Ammon's horn (tissue), 1 donor: Measurements from ENCODE around the gene SUCLG2.
A peak's percentile ranks its signal among the peaks of the same experiment; 100 is the strongest.

Source experiments
- DNase-seq: peaks from one replicate; pipeline ENCODE4 v3.0.0-alpha.2; 2016; ENCODE audit warnings: low spot score

Gene SUCLG2

GRCh38 chr3:67384016-67384415, 270.4 kb downstream of the SUCLG2 start:
- DNase-seq: no peak

GRCh38 chr3:67383379-67383778, 271.0 kb downstream of the SUCLG2 start:
- DNase-seq: no peak

GRCh38 chr3:67382536-67382935, 271.9 kb downstream of the SUCLG2 start:
- no peak for DNase-seq

GRCh38 chr3:67381667-67382272, 272.6 kb downstream of the SUCLG2 start:
- DNase-seq: peak; percentile 14

- no peak for DNase-seq
These were observed 274.3 kb downstream of the SUCLG2 start for GRCh38 chr3:67380118-67380517.

GRCh38 chr3:67377299-67377698, 277.1 kb downstream of the SUCLG2 start:
- DNase-seq: no peak

- DNase-seq: no peak
These were observed 278.0 kb downstream of the SUCLG2 start for GRCh38 chr3:67376416-67376815.

- no peak for DNase-seq
These were observed 278.4 kb downstream of the SUCLG2 start for GRCh38 chr3:67375976-67376375.

GRCh38 chr3:67362686-67363085, 291.7 kb downstream of the SUCLG2 start:
- DNase-seq: no peak

- no peak for DNase-seq
These were observed 292.6 kb downstream of the SUCLG2 start for GRCh38 chr3:67361770-67362169.

- no peak for DNase-seq
These were observed 293.1 kb downstream of the SUCLG2 start for GRCh38 chr3:67361323-67361722.

GRCh38 chr3:67357610-67358458, 296.6 kb downstream of the SUCLG2 start:
- DNase-seq: peak; percentile 13

- DNase-seq: peak; percentile 32
These were observed 304.7 kb downstream of the SUCLG2 start for GRCh38 chr3:67349551-67350174.

- no peak for DNase-seq
These were observed 308.3 kb downstream of the SUCLG2 start for GRCh38 chr3:67346081-67346480.

GRCh38 chr3:67335813-67336212, 318.6 kb downstream of the SUCLG2 start:
- peak; percentile 38 for DNase-seq

- DNase-seq: no peak
These were observed 319.8 kb downstream of the SUCLG2 start for GRCh38 chr3:67334588-67334987.

GRCh38 chr3:67329358-67329757, 325.1 kb downstream of the SUCLG2 start:
- DNase-seq: no peak

GRCh38 chr3:67327582-67327981, 326.8 kb downstream of the SUCLG2 start:
- DNase-seq: no peak

- DNase-seq: no peak
These were observed 329.2 kb downstream of the SUCLG2 start for GRCh38 chr3:67325231-67325630.
